Measurements from ENCODE around the gene SPNS3. TPM values are rescaled to one million over a fixed set of nuclear protein-coding genes. Genes with fewer than 3 reads are reported as not detected.
A peak's percentile ranks its signal among the peaks of the same experiment; 100 is the strongest.

The SPNS3 gene
- total RNA-seq, 8 experiments from 2014 or later: 0.05 to 0.66 (median 0.49) TPM; not detected in 4

DNA sequence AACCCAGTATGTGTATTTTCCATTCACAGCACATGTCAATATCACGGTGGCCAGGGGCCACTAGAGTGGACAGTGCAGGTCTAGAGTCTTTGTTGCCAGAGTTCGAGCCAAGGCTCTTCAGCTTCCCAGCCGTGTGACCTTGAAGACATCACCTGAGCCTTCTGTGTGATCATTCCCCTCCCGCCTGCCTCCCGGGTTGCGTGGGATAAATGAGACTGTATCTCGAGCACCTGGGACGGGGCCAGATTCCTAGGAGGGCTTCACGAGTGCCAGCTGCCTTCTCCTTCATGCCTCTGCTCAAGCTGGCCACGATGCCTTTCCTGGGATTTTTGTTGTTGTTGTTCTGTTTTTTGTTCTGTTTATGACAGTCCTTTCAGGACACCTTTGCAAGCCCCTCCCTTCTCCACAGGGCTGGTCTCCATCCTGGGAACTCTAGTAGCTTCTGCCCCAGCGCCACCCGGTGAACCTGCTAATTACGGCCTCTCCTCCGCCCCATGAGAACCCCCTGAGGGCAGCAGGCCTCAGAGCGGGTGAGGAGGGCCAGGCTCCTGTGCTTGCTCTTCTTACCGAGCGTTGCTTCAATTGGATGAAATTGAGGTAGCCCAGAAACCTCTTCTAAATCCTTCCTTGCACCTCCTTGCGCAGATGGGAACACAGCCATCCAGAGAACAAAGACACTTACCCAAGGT, 68.9 kb downstream of the SPNS3 start:
- WGBS, 10 experiments: 14 to 100% (median 68%) methylated on average over 1 to 8 of the region's 18 CpGs; no CpG with 5 or more reads in 4 of the 10 experiments
- no peak for ATAC-seq (replicated peaks in 6 of 8)
- no peak overlapping the region for H3K27ac ChIP-seq
- H3K4me3 ChIP-seq: no peak overlapping the region
- in situ Hi-C loops (cut with MboI; ENCODE audit: low pct_unique_long_range_greater_than_20kb in 2 of 9, low sequenced_read_pairs in 9 of 9, unreplicated experiment in 9 of 9): no loop called here
- H3K4me1 ChIP-seq (replicated peaks in 1 of 2): peaks cover 21 to 31% of the 10 kb centered on the region in 2 donors

DNA sequence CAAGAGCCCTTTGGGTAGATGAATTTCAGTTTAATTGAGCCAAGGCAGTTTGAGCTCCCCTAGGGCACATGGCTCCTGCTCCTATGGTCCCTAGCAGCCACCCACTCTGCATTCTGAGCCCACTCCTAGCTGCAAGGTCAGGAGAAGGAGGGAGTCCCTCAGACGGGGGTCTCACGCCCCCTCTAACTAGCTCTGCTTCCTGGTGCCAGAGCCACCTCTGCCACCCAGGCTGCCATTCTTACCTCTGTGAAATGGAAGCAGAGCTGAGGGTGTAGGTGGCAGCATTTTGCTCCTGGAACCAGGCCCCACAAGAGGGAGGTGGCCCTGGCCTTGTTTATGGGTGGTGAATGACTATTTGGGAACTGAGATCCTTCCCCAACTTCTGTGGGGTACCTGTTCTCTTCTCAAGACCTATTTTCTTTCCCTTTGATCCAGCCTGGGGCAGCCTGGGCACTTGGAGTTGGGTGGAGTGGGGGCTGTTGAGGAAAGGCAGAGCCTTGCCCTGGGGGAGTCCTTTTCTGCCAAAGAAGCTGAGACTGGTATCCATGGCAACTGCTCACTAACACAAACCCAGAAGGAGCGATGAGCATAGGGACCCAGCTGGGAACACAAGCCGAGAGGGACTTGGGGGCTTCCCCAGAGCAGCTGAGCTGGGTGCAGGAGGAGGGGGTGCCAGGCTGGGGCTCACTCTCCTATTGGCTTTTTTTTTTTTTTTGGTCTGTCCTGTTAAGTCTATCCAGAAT, 69.7 kb downstream of the SPNS3 start:
- H3K4me1 ChIP-seq (replicated peaks in 1 of 2): peaks cover 21 to 26% of the 10 kb centered on the region in 2 donors
- WGBS, 10 experiments: 20 to 61% (median 58%) methylated on average over 2 to 4 of the region's 4 CpGs; no CpG with 5 or more reads in 7 of the 10 experiments
- in situ Hi-C loops (cut with MboI; ENCODE audit: low pct_unique_long_range_greater_than_20kb in 2 of 9, low sequenced_read_pairs in 9 of 9, unreplicated experiment in 9 of 9): no loop called here
- no peak for ATAC-seq (replicated peaks in 6 of 8)
- H3K27ac ChIP-seq: no peak overlapping the region
- no peak overlapping the region for H3K4me3 ChIP-seq

DNA sequence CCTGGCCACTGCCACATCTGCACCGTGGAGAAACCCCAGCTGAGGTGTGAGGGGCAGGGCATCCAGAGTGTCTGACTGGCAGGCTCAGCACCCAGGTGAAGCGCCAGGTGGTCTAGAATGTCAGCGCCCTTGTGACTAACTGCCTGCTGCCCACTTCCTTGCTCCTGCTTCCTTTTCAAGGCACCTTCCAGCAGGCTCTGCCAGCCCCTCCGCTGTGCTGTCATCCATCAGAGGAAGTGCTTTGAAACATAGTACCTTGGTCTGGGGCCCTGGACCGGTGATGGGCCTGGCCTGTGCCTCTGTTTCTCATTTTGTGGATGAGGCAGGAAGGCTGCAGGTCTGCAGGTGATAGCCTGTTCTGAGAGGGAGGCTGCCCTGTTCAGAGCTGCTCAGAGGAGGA, 70.4 kb downstream of the SPNS3 start:
- Histone ChIP-seq H3K4me1 (replicated peaks in 1 of 2) (peaks cover 21 to 26% of the 10 kb centered on the region in 2 donors), H3K27ac (no peak overlapping the region), H3K4me3 (no peak overlapping the region)
- in situ Hi-C loops (cut with MboI; ENCODE audit: low pct_unique_long_range_greater_than_20kb in 2 of 9, low sequenced_read_pairs in 9 of 9, unreplicated experiment in 9 of 9): no loop called here
- ATAC-seq (replicated peaks in 6 of 8): no peak
- 61 to 80% (median 63%) methylated on average over 1 to 3 of the region's 5 CpGs; no CpG with 5 or more reads in 7 of the 10 experiments for WGBS, 10 experiments

DNA sequence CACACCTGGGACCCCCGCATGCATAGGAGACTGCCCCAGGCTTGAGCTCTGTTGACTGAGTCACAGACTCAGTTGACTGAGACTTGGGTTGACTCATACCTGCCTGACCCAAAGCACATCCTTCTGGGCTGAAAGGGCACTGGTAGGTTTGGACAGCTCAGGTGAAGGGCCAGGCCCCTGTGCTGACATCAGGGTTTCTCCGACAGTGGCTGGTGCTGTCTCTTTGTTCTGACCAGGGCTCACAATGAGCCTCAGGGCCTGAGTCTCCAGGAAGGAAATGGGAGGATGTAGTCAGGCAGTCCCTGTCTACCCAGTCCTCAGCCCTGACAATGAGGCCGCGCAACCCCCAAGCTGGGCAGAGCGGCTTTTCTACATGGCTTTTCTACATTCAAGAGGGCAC, 71.4 kb downstream of the SPNS3 start:
- 87 to 100% (median 93%) methylated on average over 1 to 3 of the region's 5 CpGs; no CpG with 5 or more reads in 7 of the 10 experiments for WGBS, 10 experiments
- no peak overlapping the region for H3K27ac ChIP-seq
- no peak for ATAC-seq (replicated peaks in 6 of 8)
- in situ Hi-C loops (cut with MboI; ENCODE audit: low pct_unique_long_range_greater_than_20kb in 2 of 9, low sequenced_read_pairs in 9 of 9, unreplicated experiment in 9 of 9): no loop called here
- peaks cover 21 to 22% of the 10 kb centered on the region in 2 donors for H3K4me1 ChIP-seq (replicated peaks in 1 of 2)
- no peak overlapping the region for H3K4me3 ChIP-seq

DNA sequence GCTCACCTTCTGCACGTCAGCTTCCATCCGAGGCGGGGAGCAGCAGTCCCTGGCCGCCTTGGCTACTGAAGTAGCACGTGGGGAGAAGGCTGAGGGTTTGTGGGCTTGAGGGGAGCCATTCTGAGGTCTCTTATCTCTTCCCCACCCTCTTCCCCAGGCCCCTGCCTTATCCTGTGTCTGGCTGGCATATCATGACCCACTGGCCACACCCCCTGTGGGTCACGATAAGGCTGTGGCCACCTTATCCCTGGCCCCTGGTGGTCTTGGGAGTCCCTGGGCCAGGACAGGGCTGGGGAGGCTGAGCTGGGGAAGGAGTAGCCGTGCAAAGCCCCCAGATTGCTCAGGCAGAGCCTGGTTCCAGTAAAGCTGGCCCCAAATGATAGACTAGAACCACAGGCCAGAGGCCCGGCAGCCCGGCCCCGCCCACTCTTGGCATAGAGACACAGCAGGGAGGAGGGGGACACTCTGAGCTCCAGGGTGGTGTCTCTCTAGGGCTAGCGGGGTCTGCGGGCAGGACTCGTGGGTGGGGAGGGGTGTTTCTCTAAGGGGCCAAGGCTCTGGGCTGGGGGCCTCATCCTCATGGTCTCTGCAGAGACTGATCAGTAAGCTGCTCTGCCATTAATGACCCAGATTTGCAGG, 72.6 kb downstream of the SPNS3 start:
- Histone ChIP-seq H3K4me1 (replicated peaks in 1 of 2) (peaks cover 15% of the 10 kb centered on the region in 2 donors), H3K4me3 (no peak overlapping the region), H3K27ac (no peak overlapping the region)
- in situ Hi-C loops (cut with MboI; ENCODE audit: low pct_unique_long_range_greater_than_20kb in 2 of 9, low sequenced_read_pairs in 9 of 9, unreplicated experiment in 9 of 9): no loop called here
- 73% methylated on average over 3 of the region's 13 CpGs; no CpG with 5 or more reads in 9 of the 10 experiments for WGBS, 10 experiments
- ATAC-seq (replicated peaks in 6 of 8): peak in 3 of 8 experiments; percentile 6 to 20 (median 18)

DNA sequence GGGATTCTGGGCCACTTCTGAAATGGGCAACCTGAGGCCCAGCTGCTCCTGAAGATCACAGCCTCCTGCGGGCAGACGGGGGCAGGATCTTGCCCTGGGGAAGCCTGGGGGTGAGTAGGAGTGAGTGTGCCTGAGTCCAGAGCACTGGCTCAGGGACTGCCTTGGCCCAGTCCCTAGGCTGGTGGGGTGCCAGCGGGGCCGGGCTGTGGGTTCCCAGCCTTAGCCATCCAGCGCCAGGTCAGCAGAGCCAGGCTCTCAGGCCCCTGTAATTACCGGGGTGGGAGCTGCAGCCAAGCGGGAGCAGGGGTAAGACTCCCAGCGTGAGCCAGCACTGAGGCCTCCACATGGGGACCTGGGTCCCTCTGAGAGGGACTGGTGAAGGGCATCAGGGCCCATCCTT, 73.2 kb downstream of the SPNS3 start:
- no peak for ATAC-seq (replicated peaks in 6 of 8)
- H3K4me3 ChIP-seq: no peak overlapping the region
- 43% methylated on average over 5 of the region's 8 CpGs; no CpG with 5 or more reads in 9 of the 10 experiments for WGBS, 10 experiments
- in situ Hi-C loops (cut with MboI; ENCODE audit: low pct_unique_long_range_greater_than_20kb in 2 of 9, low sequenced_read_pairs in 9 of 9, unreplicated experiment in 9 of 9): no loop called here
- H3K27ac ChIP-seq: no peak overlapping the region
- H3K4me1 ChIP-seq (replicated peaks in 1 of 2): peaks cover 15% of the 10 kb centered on the region in 2 donors

DNA sequence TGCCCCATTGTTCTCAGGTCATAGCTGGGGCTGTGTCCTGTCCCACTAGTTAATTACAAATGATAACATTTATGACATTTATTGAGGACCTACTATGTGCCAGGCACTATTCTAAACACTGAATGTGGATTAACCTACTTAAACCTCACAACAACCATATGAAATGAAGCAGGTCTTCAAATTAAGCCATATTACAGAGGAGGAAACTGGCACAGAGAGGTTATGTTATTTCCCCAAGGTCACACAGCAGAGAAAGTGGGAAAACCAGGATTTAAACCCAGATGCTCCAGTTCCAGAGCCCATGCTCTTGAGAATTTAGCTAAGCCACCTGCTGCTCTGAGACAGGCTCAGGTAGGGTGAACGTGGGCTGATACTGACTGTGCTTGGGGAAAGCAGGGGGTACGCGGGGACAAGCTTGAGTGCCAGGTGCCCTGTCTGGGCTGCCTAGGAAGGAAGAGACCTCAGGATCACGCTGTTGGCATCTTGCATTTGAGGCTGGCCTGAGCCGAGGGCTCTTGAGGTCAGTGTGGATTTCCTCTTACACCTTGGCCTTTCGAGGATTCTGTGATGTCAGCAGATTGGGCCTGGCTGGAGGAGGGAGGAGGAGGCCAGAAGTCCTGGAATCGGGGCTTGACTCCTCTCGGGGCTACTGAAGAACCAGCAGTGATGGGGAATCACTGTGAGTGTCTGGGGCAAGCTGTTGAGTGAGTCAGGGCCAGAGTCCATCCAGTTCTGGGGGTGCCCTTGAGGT, 73.8 kb downstream of the SPNS3 start:
- no peak overlapping the region for H3K27ac ChIP-seq
- peaks cover 15% of the 10 kb centered on the region in 2 donors for H3K4me1 ChIP-seq (replicated peaks in 1 of 2)
- no peak for ATAC-seq (replicated peaks in 6 of 8)
- H3K4me3 ChIP-seq: no peak overlapping the region
- WGBS, 10 experiments: 10 to 100% (median 74%) methylated on average over 1 to 7 of the region's 8 CpGs; no CpG with 5 or more reads in 4 of the 10 experiments
- in situ Hi-C loops (cut with MboI; ENCODE audit: low pct_unique_long_range_greater_than_20kb in 2 of 9, low sequenced_read_pairs in 9 of 9, unreplicated experiment in 9 of 9): no loop called here

DNA sequence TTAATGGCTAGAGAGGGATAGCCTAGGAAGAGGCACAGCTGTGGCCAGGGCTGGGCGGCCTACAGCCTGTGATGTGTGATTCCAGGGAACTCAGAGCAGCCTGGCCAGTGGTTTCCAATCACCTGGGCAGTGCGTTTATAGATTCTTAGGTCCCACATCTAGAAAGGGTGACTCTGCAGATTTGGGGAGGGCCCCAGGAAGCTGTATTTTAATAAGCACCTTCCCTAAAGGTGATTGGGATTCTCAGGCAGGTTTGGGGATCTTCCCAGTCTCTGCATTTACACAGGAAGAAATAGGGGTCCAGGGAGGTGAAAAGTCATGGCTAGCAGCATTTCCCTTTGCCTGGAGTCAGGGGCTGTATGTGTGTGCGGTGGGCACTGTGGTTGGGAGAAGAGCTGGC, 74.5 kb downstream of the SPNS3 start:
- peaks cover 8 to 13% of the 10 kb centered on the region in 2 donors for H3K4me1 ChIP-seq (replicated peaks in 1 of 2)
- WGBS, 10 experiments: 29 to 80% methylated on average over 1 of the region's 3 CpGs; no CpG with 5 or more reads in 8 of the 10 experiments
- no peak for ATAC-seq (replicated peaks in 6 of 8)

DNA sequence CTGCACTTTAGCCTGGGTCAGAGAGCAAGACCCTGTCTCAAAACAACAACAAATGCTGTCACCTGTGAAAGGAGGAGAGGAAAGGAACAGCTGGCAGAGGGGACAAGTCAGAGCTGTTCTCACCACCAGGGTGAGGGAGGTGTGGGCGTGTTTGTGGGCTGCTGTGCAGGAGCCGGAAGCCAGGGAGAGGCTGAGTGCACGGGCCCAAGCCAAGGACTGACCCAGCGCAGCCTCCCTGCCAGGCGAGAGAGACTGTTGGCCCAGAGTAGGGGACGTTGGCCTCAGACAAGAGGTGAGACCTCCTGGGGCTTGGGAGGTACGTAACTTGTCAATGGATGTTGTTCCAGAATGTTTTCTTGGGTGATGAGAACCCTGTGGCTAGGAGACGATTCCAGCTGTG, 75.7 kb downstream of the SPNS3 start:
- H3K27ac ChIP-seq: no peak overlapping the region
- H3K4me1 ChIP-seq (replicated peaks in 1 of 2): peaks cover 0 to 4% of the 10 kb centered on the region in 2 donors
- no peak for ATAC-seq (replicated peaks in 6 of 8)
- H3K4me3 ChIP-seq: no peak overlapping the region
- WGBS, 10 experiments: 33 to 100% (median 87%) methylated on average over 1 to 4 of the region's 8 CpGs; no CpG with 5 or more reads in 6 of the 10 experiments
- in situ Hi-C loops (cut with MboI; ENCODE audit: low pct_unique_long_range_greater_than_20kb in 2 of 9, low sequenced_read_pairs in 9 of 9, unreplicated experiment in 9 of 9): no loop called here

More for the DNA sequence above, 74.5 kb downstream of the SPNS3 start:
- in situ Hi-C loops (cut with MboI; ENCODE audit: low pct_unique_long_range_greater_than_20kb in 2 of 9, low sequenced_read_pairs in 9 of 9, unreplicated experiment in 9 of 9): no loop called here
- Histone ChIP-seq H3K27ac (no peak overlapping the region), H3K4me3 (no peak overlapping the region)

DNA sequence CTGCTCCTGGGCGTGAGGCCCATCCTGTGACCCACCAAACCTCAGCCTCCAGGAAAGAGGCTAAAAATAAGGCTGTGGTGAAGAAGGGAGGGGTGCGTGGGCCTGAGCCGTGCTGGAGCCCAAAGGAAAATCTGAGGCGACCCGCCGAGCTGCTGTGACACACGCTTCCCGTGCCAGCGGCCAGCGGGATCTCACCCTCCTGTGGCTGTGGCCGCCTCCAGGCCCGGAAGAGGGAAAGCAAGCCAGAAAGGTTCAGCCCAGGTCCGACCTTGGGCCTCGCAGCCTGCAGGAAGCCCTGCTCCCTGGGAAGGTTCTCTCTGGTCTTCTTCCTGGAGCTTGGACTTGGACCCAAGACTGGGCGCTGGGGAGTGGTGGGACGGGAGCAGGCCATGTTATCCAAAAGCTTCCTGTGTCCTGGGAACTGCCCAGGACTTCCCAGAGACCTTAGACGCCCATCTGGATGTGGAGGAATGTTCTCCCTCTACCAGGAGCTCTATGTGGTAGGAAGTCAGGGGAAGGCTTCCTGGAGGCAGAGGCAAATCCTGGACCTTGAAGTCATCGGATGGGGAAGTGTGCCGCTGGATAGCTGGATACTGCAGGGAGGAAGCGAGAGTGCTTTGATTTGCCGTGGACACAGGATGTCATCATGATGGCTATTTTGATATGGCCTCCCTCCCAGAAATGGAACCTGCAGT, 76.3 kb downstream of the SPNS3 start:
- H3K4me3 ChIP-seq: no peak overlapping the region
- in situ Hi-C loops (cut with MboI; ENCODE audit: low pct_unique_long_range_greater_than_20kb in 2 of 9, low sequenced_read_pairs in 9 of 9, unreplicated experiment in 9 of 9): no loop called here
- WGBS, 10 experiments: 60 to 85% (median 82%) methylated on average over 1 to 5 of the region's 21 CpGs; no CpG with 5 or more reads in 5 of the 10 experiments
- ATAC-seq (replicated peaks in 6 of 8): no peak
- H3K27ac ChIP-seq: no peak overlapping the region
- H3K4me1 ChIP-seq (replicated peaks in 1 of 2): peaks cover 0 to 7% of the 10 kb centered on the region in 2 donors

DNA sequence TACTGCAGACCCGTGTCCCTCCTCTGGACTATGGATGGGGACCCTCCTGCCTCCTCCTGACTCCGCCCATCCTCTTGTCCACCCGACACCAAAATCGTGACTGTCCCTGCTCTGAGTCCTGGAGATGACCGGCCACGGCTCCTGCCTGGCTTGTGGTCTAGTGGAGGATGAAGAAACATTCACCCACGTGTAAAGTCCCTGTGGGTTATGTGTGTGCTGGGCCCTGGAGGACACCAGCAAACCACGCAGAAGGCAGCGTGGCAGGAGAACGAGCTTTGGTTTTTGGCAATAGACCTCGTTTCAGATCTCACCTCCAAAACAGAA, 76.8 kb downstream of the SPNS3 start:
- no peak for ATAC-seq (replicated peaks in 6 of 8)
- H3K4me1 ChIP-seq (replicated peaks in 1 of 2): peaks cover 0 to 9% of the 10 kb centered on the region in 2 donors
- in situ Hi-C loops (cut with MboI; ENCODE audit: low pct_unique_long_range_greater_than_20kb in 2 of 9, low sequenced_read_pairs in 9 of 9, unreplicated experiment in 9 of 9): no loop called here
- H3K27ac ChIP-seq: no peak overlapping the region
- H3K4me3 ChIP-seq: no peak overlapping the region
- WGBS, 10 experiments: 20 to 83% (median 53%) methylated on average over 1 to 8 of the region's 11 CpGs; no CpG with 5 or more reads in 2 of the 10 experiments

DNA sequence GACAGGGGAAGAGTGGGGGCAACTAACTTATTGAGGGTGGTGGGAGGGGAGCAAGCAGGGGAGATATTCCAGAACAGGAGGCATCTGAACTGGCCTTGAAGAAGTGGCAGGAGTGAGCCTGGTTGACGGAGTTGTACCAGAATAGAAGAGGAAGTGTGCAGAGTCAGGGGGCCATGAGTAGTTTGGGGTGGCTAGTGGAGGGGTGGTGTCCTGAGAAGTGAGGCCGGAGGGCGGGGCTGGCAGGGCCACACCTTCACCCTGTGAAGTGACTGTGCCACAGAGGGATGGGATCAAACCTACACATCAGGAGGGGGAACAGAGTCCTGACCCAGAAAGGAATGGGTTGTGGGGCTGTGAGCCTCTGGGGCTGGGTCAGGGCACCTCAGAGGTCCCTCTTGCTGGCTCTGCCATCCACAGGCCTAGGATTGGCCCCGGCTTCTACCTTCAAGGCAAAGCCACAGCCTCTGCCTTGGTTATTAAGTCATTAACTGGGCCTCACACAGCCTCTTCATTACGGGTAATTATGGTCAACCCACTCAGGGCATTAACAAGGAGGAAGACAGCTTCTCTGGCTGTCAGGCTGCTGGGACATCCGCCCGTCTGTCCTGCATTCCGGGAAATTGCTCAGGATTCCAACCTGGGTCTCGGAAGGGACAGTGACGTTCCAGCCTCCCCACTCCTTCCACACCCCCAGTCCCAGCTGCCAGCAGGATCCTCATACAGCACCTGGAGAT, 77.6 kb downstream of the SPNS3 start:
- ATAC-seq (replicated peaks in 6 of 8): no peak
- Histone ChIP-seq H3K27ac (no peak overlapping the region), H3K4me1 (replicated peaks in 1 of 2) (peaks cover 0 to 9% of the 10 kb centered on the region in 2 donors), H3K4me3 (no peak overlapping the region)
- in situ Hi-C loops (cut with MboI; ENCODE audit: low pct_unique_long_range_greater_than_20kb in 2 of 9, low sequenced_read_pairs in 9 of 9, unreplicated experiment in 9 of 9): no loop called here
- 63 to 82% (median 80%) methylated on average over 1 to 3 of the region's 10 CpGs; no CpG with 5 or more reads in 5 of the 10 experiments for WGBS, 10 experiments

Data from motor neuron (in vitro differentiated cells).